ENCODE results near the gene HES7. TPM values are rescaled to one million over a fixed set of nuclear protein-coding genes. Genes with fewer than 3 reads are reported as not detected.
A peak's percentile ranks its signal among the peaks of the same experiment; 100 is the strongest.

The HES7 gene
- total RNA-seq, 1 donor from 2014 or later: 1.3 TPM

DNA sequence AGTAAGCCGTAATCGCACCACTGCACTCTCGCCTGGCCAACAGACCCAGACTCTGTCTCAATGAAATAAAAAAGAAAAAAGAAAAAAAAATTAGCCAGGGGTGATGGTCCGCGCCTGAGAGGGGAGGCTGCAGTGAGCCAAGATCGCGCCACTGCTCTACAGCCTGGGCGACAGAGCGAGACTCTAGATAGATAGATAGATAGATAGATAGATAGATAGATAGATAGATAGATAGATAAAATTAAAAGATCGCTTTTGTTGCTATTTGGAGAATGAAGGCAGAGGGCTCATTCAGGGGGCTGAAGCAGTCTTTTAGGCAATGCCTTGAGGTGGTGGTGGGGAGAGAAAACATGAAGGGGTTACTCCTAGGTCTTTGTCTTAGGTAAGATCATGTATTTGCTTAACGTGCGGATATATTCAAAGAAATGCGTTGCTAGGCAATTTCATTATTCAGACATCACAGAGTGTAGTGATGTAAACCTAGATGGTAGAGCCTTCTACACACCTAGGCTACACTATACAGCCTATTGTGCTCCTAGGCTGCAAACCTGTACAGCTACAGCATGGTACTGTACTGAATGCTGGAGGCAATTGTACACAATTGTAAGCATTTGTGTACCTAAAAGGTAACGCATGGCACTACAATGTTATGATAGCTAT, 4.3 kb upstream of the HES7 start:
- FAIRE-seq (no peak), DNase-seq (ENCODE audit: low read depth) (no peak)
- Histone ChIP-seq H3K4me3 (ENCODE audit: low read depth, low read length) (no peak overlapping the region), H3K36me3 (ENCODE audit: control insufficient read depth, insufficient read depth, low read length) (no peaks in the 10 kb centered on the region), H3K27me3 (ENCODE audit: control insufficient read depth, insufficient read depth, low read length) (peaks cover 3% of the 10 kb centered on the region)
- no peak for TF ChIP-seq CTCF (IDR thresholded peaks at IDR 0.05; ENCODE audit: insufficient read depth, low read length, severe bottlenecking)

DNA sequence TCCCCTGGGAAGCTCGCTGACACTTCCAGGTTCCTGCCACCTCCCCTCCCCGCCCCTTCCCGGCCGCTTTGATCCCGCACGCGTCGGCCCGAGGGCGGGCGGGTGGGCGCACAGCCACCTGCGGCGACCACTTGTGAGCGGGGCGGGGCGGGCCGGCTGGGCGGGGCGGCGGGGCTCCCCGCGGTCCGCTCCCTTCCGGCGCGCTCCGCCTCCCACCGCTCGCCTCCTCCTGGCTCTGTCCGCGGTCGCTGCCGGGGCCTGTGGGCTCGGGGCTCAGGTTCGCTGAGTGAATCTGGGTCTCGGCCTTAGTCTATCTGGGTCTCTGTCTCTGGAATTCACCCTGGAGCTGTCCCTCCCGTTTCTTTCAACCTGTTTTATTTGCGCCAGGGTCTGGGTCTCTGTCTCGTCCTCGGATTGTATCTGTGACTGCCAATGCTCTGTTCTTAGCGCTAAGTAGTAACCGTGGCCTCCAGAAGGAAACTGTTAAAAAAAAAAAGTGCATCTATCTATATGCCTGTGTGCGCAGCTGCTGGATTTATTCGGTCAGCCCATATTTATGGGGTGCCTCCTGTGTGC, 2.7 kb upstream of the HES7 start:
- DNase-seq (ENCODE audit: low read depth) (peak; percentile 34), FAIRE-seq (no peak)
- H3K36me3 ChIP-seq (ENCODE audit: control insufficient read depth, insufficient read depth, low read length): no peaks in the 10 kb centered on the region
- peaks cover 3% of the 10 kb centered on the region for H3K27me3 ChIP-seq (ENCODE audit: control insufficient read depth, insufficient read depth, low read length)
- peak overlapping the region; percentile 69 for H3K4me3 ChIP-seq (ENCODE audit: low read depth, low read length)
- TF ChIP-seq CTCF (IDR thresholded peaks at IDR 0.05; ENCODE audit: insufficient read depth, low read length, severe bottlenecking): no peak

DNA sequence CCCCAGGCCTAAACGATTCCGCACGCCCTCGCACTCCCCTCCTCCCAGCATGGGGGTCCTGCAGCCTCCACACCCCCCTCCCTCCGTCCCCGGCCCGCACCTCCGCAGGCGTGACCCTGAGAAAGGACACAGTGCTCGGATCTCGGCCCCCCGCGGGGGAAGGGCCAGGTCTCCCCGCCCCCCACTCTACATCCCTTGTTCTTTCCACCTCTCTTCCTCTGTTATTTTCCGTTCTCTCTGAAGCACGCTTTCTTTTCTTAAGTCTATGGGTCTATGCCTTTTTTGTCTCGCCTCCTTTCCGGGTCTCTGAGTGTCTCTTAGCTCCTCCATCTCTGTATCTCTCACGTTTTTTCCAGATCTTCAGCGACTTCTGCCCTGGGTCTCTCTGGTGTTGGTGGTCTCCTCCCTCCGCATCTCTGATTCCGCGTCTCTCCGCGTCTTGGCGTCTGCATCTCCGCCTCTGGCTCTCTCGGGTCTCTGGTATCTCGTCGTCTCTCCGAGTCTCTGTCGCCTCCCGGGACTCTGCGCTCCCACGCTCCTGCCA, 2.1 kb upstream of the HES7 start:
- no peak for TF ChIP-seq CTCF (IDR thresholded peaks at IDR 0.05; ENCODE audit: insufficient read depth, low read length, severe bottlenecking)
- Histone ChIP-seq H3K36me3 (ENCODE audit: control insufficient read depth, insufficient read depth, low read length) (no peaks in the 10 kb centered on the region), H3K27me3 (ENCODE audit: control insufficient read depth, insufficient read depth, low read length) (peaks cover 3% of the 10 kb centered on the region), H3K4me3 (ENCODE audit: low read depth, low read length) (peak overlapping the region; percentile 69)
- no peak for FAIRE-seq
- no peak for DNase-seq (ENCODE audit: low read depth)

DNA sequence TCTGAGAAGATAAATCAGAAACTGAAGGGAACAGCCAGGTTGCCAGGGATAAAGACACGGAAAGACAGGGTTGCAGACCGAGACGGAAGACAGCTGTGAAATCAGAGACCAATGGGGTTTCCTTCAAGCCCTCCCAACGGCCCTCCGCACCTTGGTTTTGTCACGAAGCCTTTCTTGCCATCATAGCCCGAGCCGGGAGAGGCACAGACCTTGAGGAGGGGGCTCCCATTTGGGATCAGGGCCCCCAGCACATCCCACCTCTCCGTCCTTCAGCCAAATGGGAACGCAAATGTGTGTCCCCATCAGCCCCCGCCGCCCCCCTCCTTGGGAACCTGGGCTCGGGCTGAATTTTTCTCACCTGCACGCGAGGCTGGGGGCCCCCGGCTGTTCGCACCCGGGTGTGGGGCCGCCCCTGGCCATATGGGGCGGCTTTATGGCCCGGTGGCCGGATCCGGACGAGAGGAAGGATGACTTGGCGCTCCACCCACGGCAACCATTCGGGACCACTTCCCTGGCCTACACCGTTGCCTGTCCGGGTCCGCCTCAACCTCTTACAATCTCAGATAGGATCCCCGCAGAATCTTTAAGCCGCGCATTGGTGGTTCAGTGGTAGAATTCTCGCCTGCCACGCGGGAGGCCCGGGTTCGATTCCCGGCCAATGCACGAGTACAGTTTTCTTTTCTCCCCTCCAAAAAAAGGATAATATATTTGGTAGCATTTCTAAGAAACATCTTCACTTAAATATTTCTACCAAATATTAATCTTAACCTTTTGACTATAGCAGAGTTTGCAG, 1.4 kb upstream of the HES7 start:
- DNase-seq (ENCODE audit: low read depth): peak; percentile 42
- TF ChIP-seq CTCF (IDR thresholded peaks at IDR 0.05; ENCODE audit: insufficient read depth, low read length, severe bottlenecking): no peak
- no peak for FAIRE-seq
- Histone ChIP-seq H3K36me3 (ENCODE audit: control insufficient read depth, insufficient read depth, low read length) (no peaks in the 10 kb centered on the region), H3K4me3 (ENCODE audit: low read depth, low read length) (peak overlapping the region; percentile 69), H3K27me3 (ENCODE audit: control insufficient read depth, insufficient read depth, low read length) (peaks cover 3% of the 10 kb centered on the region)

DNA sequence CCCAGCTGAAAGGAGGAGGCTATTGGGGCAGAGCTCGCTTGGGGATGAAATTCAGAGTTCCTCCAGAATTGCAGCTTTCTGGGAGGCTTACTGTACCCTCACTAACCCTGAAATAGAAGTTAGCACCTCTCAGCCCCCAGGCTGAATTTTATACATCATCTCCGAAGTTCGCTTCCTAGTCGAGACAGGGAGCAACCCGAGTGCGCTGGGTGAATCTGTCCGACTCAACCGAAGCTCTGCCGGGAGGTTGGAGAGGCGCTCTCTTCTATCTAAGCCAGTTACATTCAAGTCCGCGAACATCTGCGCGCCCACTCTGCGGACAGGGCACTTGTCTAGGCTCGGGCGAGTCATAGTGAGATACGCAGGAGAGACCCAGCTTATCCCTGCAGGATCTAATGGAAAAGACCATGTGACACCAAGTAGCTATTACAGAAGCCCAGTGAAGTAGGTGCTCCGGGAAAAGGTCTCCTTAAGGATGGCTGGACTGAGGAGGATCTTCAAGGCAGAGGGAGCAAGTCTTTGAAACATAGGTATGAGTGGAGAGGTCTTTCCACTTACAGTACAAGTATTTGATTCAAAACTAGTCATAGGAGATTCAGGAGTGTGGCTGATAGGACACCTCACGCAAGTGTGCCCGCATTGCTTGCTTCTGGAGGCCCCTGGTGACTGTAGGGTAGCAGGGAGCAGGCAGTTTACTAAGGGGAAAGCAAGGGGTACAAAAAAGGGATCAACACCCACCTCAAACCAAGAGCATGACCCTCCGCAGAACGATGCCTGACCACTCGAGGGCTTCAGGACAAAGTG, 646 bp upstream of the HES7 start:
- H3K36me3 ChIP-seq (ENCODE audit: control insufficient read depth, insufficient read depth, low read length): no peaks in the 10 kb centered on the region
- FAIRE-seq (no peak), DNase-seq (ENCODE audit: low read depth) (no peak)
- TF ChIP-seq CTCF (IDR thresholded peaks at IDR 0.05; ENCODE audit: insufficient read depth, low read length, severe bottlenecking): no peak
- peaks cover 3% of the 10 kb centered on the region for H3K27me3 ChIP-seq (ENCODE audit: control insufficient read depth, insufficient read depth, low read length)
- H3K4me3 ChIP-seq (ENCODE audit: low read depth, low read length): peak overlapping the region; percentile 45
